Hepatocyte (in vitro differentiated cells): ENCODE results near the gene TRABD2A. TPM values are rescaled to one million over a fixed set of nuclear protein-coding genes. Genes with fewer than 3 reads are reported as not detected.

ENCODE experiments used
- DNase-seq: peaks from one replicate; pipeline ENCODE4 v3.0.0-alpha.2; 2016; ENCODE audit warnings: low spot score
- H2AFZ ChIP-seq: fragments of 200-600 bp; sonication (generic); 2 replicates; pipeline ENCODE4 v1.6.0; 2016; ENCODE audit warnings: antibody characterized with exemption, mild to moderate bottlenecking
- H3K27ac ChIP-seq: fragments of 200-600 bp; sonication (generic); 2 replicates; pipeline ENCODE4 v1.5.1; 2016; ENCODE audit warnings: mild to moderate bottlenecking
- H3K27me3 ChIP-seq: fragments of 200-600 bp; sonication (generic); 2 replicates; pipeline ENCODE4 v1.6.1; 2016
- H3K36me3 ChIP-seq: fragments of 200-600 bp; sonication (generic); replicated peaks from 2 replicates; pipeline ENCODE4 v1.5.1; 2016; ENCODE audit warnings: low read depth; ENCODE audit not compliant: insufficient read depth
- H3K4me1 ChIP-seq: fragments of 200-600 bp; sonication (generic); 2 replicates; pipeline ENCODE4 v1.5.1; 2016; ENCODE audit warnings: mild to moderate bottlenecking, moderate library complexity; ENCODE audit not compliant: insufficient read depth
- H3K4me2 ChIP-seq: fragments of 200-600 bp; sonication (generic); 2 replicates; pipeline ENCODE4 v1.6.0; 2016
- H3K4me3 ChIP-seq: fragments of 200-600 bp; sonication (generic); 2 replicates; pipeline ENCODE4 v1.5.1; 2016; ENCODE audit warnings: mild to moderate bottlenecking
- H3K79me2 ChIP-seq: fragments of 200-600 bp; sonication (generic); 2 replicates; pipeline ENCODE4 v1.6.0; 2017; ENCODE audit warnings: mild to moderate bottlenecking
- H3K9me2 ChIP-seq: fragments of 200-600 bp; sonication (generic); replicated peaks from 2 replicates; pipeline ENCODE4 v1.6.0; 2017; ENCODE audit warnings: mild to moderate bottlenecking; ENCODE audit not compliant: insufficient read depth
- H3K9me3 ChIP-seq: fragments of 200-600 bp; sonication (generic); 2 replicates; pipeline ENCODE4 v1.5.1; 2016; ENCODE audit warnings: low read depth, mild to moderate bottlenecking
- H4K20me1 ChIP-seq: fragments of 200-600 bp; sonication (generic); 2 replicates; pipeline ENCODE4 v1.6.0; 2016; ENCODE audit warnings: mild to moderate bottlenecking; ENCODE audit not compliant: insufficient read depth, poor library complexity, severe bottlenecking
- EZH2 ChIP-seq: fragments of 200-600 bp; sonication (generic); IDR thresholded peaks from 2 replicates; pipeline ENCODE4 v1.6.1; 2016; ENCODE audit warnings: antibody characterized with exemption, mild to moderate bottlenecking, borderline replicate concordance
- EZH2phosphoT487 ChIP-seq: fragments of 200-600 bp; sonication (generic); IDR thresholded peaks from one replicate; pipeline ENCODE4 v1.6.1; 2018; ENCODE audit warnings: antibody characterized with exemption, mild to moderate bottlenecking, low read depth, moderate library complexity; ENCODE audit not compliant: unreplicated experiment, severe bottlenecking
- WGBS: methylation state at CpG from one replicate; pipeline ENCODE4 v1.1.6; 2016; ENCODE audit warnings: low lambda C conversion rate; ENCODE audit errors: missing lambda C conversion rate; 5-methylcytosine and 5-hydroxymethylcytosine counted together
- polyA plus RNA-seq: library from polyadenylated mRNA; unstranded; fragments of >200 nt; fragmentation: Nextera tagmentation; extraction: Ambion mirVana; gene quantifications from 2 replicates; pipeline ENCODE4 v1.2.1, GENCODE V29; 2016
- total RNA-seq: library from RNA; depleted of rRNA; stranded (reverse); fragments of >200 nt; gene quantifications from 2 replicates; pipeline ENCODE4 v1.2.3, GENCODE V29; 2014
- TF ChIP-seq, protein P1 (sequence below): fragments of 200-600 bp; sonication (generic); IDR thresholded peaks from 2 replicates; pipeline ENCODE4 v1.5.1; 2016; ENCODE audit warnings: antibody characterized with exemption, mild to moderate bottlenecking; ENCODE audit not compliant: poor library complexity

The TRABD2A gene
- total and polyA plus RNA-seq, 2 experiments from 2014 or later, result 2.2 to 2.9 TPM

- Histone ChIP-seq H3K9me3 (no peaks in the 10 kb centered on the region), H4K20me1 (no peaks in the 10 kb centered on the region), H3K79me2 (peaks cover 18% of the 10 kb centered on the region), H3K27me3 (no peaks in the 10 kb centered on the region), H3K36me3 (no peaks in the 10 kb centered on the region), H2AFZ (no peak overlapping the region), H3K9me2 (no peaks in the 10 kb centered on the region), H3K27ac (no peak overlapping the region), H3K4me3 (no peak overlapping the region), H3K4me1 (no peaks in the 10 kb centered on the region), H3K4me2 (no peak overlapping the region)
- TF ChIP-seq, protein P1, sequence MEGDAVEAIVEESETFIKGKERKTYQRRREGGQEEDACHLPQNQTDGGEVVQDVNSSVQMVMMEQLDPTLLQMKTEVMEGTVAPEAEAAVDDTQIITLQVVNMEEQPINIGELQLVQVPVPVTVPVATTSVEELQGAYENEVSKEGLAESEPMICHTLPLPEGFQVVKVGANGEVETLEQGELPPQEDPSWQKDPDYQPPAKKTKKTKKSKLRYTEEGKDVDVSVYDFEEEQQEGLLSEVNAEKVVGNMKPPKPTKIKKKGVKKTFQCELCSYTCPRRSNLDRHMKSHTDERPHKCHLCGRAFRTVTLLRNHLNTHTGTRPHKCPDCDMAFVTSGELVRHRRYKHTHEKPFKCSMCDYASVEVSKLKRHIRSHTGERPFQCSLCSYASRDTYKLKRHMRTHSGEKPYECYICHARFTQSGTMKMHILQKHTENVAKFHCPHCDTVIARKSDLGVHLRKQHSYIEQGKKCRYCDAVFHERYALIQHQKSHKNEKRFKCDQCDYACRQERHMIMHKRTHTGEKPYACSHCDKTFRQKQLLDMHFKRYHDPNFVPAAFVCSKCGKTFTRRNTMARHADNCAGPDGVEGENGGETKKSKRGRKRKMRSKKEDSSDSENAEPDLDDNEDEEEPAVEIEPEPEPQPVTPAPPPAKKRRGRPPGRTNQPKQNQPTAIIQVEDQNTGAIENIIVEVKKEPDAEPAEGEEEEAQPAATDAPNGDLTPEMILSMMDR, result no peak
- TF ChIP-seq EZH2phosphoT487 (no peak), EZH2 (no peak)
- no peak for DNase-seq
- WGBS, result 100% methylated on average over 2 of the region's 2 CpGs
Observed at GRCh38 chr2:84908948-84909713, 28.2 kb upstream of the TRABD2A start.

- H2AFZ ChIP-seq, result no peak overlapping the region
- H3K27me3 ChIP-seq, result no peaks in the 10 kb centered on the region
- TF ChIP-seq, protein P1, result no peak
- no peak for TF ChIP-seq EZH2
- TF ChIP-seq EZH2phosphoT487, result no peak
- peak overlapping the region; percentile 86 for H3K4me2 ChIP-seq
- 14% methylated on average over 14 of the region's 15 CpGs for WGBS
- no peaks in the 10 kb centered on the region for H3K36me3 ChIP-seq
- H3K9me3 ChIP-seq, result no peaks in the 10 kb centered on the region
- H3K4me3 ChIP-seq, result peak overlapping the region; percentile 99
- H3K27ac ChIP-seq, result peak overlapping the region; percentile 99
- H3K9me2 ChIP-seq, result no peaks in the 10 kb centered on the region
- H4K20me1 ChIP-seq, result no peaks in the 10 kb centered on the region
- H3K79me2 ChIP-seq, result peaks cover 18% of the 10 kb centered on the region
- no peaks in the 10 kb centered on the region for H3K4me1 ChIP-seq
- DNase-seq, result peak; percentile 64
Observed at GRCh38 chr2:84906900-84907714, 26.2 kb upstream of the TRABD2A start.

DNA sequence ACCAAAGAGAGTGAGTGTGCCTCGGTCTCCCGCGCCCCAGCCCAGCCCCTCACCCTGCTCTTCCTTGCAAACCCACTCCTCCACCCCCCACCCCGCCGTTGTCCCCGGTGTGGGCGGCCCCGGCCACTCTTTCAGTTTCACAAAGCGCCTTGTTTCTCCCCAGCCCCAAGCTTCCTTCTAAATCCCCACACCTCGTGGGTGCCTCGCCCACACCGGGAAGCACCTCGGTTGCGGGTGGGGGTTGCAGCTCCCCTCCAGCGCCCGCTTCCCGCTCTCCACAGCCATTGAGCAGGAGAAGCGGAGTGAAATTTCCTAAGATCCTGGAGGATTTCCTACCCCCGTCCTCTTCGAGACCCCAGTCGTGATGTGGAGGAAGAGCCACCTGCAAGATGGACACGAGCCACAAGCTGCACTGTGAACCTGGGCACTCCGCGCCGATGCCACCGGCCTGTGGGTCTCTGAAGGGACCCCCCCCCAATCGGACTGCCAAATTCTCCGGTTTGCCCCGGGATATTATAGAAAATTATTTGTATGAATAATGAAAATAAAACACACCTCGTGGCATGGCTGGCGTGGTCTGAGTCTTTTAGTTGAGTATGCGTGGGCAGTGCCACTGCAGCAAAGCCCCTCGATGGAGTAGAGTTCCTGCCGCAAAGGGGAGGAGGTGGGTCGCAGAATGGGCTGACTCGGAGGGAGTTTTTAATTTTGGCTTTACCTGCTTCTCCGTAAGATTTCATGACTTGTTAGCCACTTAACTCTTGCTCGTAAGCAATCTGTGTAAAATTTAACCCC is 25.4 kb upstream of the TRABD2A start:
- Histone ChIP-seq H3K27ac (peak overlapping the region; percentile 99), H4K20me1 (no peaks in the 10 kb centered on the region), H2AFZ (peak overlapping the region; percentile 13), H3K4me2 (peak overlapping the region; percentile 86), H3K9me2 (no peaks in the 10 kb centered on the region), H3K79me2 (peaks cover 18% of the 10 kb centered on the region), H3K9me3 (no peaks in the 10 kb centered on the region), H3K27me3 (no peaks in the 10 kb centered on the region), H3K4me1 (no peaks in the 10 kb centered on the region), H3K4me3 (peak overlapping the region; percentile 99), H3K36me3 (no peaks in the 10 kb centered on the region)
- TF ChIP-seq, protein P1, result no peak
- no peak for TF ChIP-seq EZH2phosphoT487
- no peak for TF ChIP-seq EZH2
- peak; percentile 47 for DNase-seq
- 1% methylated on average over 35 of the region's 38 CpGs for WGBS
